NCI-H1436 (cell line): Measurements from ENCODE around the gene PEAK1.

Experiments
- DNase-seq: peaks from one replicate; lab custom pipeline; 2025; lab: John Stamatoyannopoulos, UW

The PEAK1 gene

DNA sequence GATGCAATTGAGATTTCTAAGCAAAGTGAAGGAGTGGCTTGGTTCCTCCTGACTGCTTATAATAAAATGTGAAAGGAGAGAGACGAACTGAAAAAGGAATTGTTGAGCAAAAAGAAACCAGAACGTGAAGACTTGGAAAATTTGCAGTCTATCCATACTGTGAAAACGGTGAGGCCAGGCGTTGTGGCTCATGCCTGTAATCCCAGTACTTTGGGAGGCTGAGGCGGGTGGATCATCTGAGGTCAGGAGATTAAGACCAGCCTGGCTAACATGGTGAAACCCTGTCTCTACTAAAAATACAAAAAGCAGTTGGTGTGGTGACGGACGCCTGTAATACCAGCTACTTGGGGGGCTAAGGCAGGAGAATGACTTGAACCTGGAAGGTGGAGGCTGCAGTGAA lies 292.3 kb downstream of the PEAK1 start:
- no peak for DNase-seq

DNA sequence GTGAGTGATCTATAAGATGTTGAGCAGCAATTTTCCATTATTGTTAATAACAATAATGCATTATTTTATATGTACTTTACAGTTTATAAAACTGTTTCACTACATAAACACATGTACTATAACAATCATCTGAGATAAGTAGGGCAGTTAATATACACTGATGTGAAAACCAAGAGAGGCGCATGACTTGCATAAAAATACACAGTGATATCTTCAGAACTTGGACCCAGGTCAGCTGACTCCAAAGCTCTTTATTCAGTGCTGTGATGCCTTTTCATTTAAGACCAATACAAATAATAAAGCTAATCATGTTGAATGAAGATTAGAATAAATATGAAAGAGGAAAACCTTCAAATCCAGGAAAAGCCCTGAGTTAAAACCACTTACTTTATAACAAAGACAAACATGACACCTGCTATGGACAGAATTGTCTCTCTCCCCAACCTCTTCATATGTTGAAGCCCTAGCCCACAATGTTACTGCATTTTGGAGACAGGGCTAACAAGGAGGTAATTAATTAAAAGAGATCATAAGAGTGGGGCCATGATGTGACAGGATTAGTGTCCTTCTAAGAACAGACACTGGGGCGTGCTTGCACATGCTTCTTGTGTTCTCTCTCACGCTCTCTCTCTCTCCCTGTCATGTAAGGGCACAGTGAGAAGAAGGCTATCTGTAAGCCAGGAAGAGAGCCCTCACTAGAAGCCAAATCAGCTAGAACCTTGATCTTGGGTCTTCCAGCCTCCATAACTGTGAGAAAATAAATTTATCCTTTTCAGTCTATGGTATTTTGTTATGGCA lies 293.2 kb downstream of the PEAK1 start:
- DNase-seq = no peak

DNA sequence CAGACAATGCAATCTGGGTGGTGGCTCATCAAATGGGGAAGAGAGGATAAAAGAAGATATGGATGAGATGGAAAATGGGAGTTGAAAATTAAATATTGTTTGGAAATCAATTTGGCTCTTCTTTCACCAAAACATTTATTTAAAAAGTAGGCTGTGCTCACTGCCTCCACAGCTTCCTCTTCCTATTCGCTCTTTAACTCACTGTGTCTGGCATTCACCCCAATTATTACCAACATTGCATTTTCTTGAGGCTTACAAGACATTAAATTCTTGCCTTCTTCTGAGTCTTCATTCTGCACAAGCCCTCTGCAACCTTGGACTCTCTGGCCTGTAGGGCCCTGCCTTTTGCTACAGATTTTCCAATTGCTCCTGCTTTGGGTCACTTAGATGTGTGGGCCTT lies 296.1 kb downstream of the PEAK1 start:
- no peak for DNase-seq

DNA sequence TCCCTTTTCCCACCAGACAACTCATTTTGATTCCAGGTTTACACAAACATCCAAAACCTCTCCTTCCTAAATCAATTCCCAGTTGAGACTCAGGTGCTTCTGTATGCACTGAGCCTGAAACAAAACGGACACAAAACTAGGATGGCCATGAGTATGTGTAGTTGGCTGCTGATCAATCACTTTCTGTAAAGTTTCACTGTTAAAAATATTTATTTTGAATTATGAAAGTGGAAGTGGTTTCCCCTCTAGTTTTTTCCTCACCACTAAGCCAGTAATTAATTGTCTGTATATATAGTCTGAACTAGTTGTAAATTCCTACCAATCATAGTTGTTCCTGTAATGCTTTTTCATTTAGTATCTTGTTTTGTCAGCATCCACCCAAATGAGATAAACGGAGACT lies 297.3 kb downstream of the PEAK1 start:
- no peak for DNase-seq

DNA sequence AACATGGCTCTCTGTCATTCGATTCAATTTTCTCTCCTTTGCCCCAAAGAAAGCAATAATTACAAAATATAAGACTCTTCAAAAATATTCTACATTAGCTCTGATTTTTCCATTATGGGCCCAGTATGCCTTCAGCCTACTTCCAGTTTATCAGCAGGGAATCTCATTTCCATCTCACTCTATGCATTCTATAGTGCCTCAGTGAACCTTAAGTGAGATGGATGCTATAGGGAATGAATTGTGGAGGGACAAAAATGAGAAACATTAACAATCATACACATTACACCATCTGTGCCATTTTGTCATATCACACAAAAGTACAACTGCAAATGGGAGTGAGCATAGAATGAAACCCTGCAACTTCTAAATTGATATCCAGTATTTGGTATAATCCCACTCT lies 298.3 kb downstream of the PEAK1 start:
- no peak for DNase-seq

DNA sequence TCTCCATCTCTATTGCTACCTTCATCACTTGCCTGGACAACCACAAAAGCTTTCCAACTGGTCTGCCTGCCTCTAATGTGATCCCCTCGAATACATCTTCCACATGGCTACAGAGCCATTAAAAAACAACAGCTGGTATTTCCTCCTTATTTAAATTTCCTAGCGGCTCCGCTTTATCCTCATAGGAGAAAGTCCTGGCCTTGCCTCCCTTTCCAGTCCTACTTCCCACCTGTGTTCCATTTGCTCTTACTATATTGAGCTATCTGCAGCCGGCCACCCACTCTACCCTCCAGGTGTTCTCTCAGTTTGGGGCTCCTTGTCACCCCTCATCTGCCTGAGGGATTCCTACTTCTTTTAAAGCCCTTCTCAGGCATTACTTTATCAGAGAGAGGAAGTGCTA lies 299.3 kb downstream of the PEAK1 start:
- no peak for DNase-seq

DNA sequence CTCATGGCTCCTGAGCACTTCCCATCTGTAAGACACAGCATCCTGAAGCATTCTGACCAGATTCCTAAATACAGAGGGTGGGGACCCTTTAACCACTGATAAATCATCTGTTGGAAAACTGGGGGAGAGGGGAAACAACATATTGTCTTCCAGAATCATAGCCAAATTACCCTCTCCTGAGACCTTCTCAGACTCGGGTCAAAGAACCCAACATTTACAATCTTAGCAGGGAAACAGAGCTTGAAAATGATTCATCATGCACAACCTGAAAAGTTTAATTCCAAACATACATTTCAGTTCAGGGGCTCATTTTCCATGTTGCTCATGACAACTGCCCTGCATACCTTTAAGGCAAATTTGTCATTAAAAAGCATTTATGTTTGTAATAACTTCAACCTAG lies 300.5 kb downstream of the PEAK1 start:
- no peak for DNase-seq

DNA sequence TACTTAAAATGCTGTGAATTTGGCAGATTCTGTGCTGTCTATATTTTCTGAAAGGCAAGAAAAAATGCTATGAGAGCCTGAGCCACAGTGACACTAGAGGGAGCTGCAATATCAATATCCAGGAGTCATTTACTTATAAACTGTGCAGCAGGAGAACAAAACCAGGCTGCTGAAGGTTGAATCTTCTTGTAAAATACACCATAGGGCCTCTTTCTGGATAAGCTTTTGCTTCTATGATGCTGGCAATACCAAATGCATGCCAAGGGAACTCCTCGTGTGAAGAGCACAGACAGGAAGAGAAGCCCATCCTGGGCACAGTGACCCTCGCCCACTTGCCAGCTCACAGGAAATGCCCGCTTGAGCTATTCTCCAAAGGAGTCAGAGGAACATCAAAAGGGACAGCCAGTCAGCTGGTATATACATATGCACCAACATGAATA lies 301.0 kb downstream of the PEAK1 start:
- DNase-seq = peak; percentile 7

DNA sequence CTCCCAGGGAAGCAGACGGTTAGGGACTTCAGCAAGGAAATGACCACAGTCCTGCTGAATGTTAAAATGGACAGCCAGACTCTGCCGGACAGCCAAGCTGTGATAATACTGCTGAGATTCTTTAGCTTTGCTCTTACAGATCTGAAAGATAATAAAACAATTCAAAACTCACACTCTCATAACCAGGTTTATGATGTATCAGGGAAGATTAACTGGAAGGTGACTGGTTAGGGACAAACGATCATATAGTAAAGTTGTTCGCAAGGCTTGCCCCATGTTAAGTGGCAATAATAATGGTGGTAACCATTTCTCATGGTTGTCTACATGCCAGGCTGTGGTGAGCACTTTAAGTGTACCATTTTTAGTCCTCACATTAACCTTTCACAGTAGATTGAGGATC lies 304.7 kb downstream of the PEAK1 start:
- DNase-seq = no peak

DNA sequence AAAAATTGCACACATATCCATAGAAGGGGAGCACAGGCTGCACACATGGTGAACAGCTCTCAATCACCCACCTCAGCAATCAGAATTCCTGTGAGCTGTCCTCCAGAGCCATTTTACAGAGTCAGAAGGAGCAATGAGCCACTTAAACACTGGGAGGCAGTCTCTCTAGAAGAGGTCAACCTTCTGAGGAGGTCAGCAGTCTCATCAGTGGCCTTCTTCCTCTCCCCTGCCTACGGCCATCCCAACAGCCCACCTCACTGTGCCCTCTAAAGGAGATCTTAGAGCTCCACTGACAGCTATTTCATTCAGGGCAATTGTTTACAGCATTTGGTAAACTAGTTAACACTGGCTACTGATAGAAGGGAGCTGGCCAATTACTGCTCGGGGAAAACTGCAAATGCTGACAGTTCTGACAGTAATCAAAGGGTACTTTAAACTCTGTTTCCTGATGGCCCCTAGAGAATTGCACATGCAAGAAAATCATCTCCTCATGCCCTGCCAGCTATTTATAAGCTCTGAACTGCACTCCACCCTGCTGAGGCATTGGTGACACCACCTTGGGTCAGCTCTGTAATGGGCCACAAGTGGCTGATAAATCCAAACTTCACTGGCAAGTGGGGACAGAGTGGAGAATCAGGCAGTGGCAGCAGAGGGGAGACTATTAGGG lies 306.9 kb downstream of the PEAK1 start:
- no peak for DNase-seq

DNA sequence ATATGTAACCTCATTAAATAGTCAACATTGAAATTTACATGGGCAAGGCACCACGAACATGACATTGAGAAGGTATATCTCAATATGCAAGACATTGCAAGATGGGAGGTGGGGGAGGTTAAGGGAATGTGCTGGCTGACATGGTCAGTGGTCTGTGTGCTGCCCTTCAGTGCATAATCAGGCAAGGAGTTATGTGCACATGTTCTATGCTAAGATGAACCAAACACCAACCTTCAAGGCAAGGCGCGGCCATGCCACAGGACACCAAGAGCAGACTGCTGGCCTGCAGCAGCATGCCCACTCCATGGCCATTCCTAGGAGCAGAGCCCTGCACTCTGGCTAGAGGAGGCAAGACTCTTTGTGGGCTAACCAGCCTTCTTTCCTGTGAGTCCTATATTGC lies 308.1 kb downstream of the PEAK1 start:
- DNase-seq = no peak

DNA sequence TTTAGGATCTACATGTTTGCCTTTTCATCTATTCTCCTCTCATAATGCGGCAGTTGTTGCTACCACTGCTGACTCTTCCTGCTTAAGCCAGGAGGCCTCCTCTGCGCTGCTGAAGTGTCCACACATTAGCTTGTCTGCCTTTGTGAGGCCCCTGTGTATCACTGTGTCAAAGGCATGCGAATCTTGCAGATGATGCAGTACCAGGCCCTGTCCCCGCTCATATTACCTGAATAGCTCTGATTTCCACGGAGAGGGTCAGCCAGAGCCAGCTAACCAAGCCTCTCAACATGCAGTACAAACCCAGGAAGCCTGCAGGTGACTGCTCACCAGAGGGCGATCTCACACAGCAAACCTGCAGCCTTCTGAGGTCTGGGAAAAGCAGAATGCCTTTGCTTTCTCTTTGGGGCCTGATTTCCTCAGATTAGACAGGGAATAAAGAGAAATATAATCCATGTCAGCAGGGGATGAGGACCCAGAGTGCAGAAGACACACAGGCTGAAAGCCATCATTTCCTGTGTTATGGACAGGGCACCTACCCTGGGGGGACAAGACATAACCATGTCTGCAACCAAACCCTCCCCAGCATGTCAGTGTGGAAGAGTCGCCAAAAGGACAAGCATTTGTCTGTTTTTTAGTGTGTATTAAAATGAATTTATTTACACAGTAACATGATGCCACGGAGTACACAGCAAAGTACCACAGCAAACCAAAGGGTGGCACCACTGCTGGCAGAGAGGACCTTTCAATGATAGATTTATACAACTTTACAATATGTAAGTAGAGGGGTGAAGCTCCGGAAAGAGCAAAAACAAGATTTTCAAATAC lies 312.2 kb downstream of the PEAK1 start:
- peak; percentile 28 for DNase-seq

DNA sequence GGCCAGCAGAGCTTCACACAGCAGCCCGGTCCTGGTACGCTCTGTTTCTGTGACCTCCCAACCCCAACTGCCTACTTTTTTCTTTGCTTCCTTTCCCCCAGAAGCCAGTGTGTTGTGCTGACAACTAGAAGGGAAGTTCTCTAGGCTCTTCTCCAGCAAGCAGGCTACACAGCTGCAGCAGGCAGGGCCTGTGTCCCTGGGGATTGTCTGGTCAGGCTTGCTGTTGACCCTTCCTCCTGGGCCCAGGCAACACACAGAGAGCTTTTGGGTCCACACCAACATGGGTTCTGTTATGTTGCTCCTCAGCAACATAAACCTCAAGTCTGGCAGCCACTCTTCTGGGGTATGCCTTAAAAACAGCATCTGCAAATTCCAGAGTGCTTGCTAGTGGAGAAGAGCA lies 312.8 kb downstream of the PEAK1 start:
- no peak for DNase-seq

DNA sequence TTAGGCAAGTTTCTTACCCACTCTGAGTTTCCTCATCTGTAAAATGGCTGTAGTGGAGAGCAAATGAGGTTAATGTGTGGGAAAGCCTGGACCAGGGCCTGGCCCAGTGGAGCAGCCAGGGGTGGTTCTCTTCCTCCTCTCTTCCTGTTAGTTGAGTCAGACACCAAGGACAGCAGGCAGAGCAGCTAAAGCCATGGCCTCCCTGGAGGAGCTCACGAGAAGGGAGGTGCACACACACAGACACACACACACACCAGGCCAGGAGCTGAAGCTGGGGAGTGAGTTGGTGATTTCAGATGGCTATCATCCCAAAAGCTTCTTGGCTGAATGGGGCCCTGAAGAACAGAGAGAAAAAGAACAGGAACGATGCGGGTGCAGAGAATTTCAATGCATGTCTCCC lies 315.7 kb downstream of the PEAK1 start:
- DNase-seq = no peak

DNA sequence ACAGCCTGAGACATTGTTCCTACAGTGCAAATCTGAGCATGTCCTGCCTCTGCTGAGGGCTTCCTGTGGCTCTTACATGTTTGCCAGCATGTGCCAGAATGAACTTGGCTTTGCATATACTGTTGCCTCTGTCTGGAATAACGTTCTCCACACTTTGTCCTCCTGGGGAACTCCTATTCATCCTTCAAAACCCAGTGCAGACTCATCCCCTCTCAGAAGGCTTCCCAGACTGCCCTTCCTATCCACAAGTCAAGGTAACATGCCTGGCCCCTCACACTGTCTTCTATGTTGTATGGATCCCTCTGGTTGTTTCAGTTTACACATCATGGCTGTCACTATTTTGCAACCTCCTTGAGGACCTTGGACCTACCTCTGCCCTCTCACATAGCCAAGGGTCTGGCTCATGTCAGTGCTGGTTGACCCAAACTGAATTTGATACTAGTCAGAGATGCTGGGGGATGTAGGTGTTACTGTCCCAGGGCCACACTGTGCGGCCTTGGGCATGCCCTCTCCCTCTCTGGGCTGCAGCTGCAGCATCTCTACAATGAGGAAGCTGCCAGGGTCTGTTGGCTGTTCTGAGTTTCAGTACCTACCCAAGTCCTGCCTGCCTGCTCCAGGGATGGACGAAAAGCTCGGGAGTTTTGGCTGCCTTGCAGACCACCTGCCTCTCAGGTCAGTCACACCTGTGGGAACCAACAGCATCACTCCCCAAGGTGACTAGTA lies 320.0 kb downstream of the PEAK1 start:
- DNase-seq = no peak

DNA sequence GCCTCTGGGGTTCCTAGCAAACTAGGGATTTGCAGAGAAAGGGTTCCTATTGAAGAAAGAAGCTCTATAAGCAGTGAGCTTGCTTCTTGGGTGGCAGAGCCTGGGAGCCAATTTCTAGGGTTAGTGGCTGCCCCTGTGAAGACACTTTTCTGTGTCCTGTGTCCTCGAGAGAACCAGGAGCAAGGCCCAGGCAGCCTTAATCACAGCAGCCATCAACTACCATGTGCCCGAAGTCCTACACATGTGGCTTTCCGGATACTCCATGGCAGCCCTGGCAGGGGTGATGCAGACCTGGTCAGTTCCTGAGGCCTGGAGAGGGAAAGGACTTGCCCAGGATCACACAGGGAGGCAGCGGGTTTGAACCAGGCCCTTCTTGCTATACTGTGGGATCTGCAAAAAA lies 321.3 kb downstream of the PEAK1 start:
- no peak for DNase-seq

DNA sequence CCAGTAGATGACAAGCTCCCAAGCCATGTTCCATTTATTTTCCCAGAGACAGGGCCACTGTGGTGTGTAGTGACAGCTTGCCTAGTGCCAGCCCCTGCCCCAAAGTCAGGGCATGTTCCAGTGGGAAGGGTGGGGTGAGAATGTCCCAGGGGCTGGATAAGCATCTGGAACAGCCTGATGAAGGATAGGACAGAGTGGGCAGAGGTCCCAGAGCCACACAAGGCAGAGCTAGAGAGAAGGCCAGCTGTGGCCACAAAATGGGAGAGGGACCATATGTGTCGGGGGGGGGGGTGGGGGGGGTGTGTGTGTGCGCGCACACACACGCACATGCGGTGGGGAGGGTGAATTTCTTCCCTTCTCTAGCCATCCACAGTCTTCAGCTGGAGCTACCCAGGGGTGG lies 322.0 kb downstream of the PEAK1 start:
- no peak for DNase-seq

DNA sequence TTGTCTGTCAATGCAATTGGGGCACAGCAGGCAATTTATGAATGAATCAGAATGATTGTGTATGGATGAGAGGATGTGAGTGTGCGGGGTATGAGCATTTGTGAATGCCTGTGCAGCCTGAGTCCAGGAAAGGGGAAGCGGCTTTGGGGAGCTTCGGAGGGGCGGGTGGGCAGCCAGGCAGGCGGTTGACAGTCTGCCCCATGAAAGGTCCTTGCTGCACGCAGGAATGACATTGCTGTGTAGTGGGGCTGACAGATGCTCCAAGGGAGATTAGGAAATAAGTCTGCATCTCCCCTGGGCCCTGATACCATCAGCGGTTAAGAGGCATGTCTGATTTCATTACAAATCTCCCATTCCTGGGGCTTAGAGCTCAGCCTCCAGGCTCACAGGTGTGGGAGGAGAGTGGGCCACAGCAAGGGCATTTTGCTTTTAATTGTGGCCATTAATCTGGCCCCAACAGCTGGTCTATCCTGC lies 322.6 kb downstream of the PEAK1 start:
- no peak for DNase-seq

DNA sequence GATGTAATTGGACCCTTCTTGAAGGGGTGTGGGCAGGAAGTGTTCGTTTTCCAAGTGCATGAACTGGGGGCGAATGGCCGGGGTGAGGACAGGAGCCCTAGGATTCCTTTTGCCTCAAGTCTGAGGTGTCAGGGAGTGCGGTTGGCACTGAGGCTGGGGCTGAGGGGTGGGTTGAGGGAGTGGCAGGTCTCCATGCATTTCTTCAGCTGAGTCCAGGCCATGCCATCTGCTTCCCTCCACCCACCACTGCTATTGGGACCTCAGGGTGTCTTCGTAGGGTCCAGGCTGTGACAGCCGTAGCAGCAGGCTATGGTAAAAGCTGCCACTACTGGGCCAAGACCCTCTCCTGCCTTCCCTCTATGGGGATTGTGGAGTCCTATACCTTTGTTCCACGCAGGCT lies 323.4 kb downstream of the PEAK1 start:
- DNase-seq = no peak

DNA sequence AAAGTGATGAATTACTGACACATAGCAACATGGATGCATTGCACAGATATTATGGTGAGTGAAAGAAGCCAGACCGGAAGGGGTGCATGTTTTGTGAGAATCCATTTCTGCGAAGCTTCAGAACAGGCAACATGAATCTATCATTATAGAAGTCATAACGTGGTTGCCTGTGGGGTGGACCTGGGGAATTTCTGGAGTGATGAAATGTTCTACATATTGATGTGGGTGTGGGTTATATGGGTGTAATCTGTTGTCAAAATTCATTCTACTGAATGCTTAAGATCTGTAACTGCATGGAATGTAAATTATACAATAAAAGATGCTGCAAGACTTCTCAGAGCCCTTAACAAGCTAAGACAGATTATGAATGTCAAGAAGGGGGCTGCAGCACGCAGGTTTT lies 323.8 kb downstream of the PEAK1 start:
- DNase-seq = no peak

DNA sequence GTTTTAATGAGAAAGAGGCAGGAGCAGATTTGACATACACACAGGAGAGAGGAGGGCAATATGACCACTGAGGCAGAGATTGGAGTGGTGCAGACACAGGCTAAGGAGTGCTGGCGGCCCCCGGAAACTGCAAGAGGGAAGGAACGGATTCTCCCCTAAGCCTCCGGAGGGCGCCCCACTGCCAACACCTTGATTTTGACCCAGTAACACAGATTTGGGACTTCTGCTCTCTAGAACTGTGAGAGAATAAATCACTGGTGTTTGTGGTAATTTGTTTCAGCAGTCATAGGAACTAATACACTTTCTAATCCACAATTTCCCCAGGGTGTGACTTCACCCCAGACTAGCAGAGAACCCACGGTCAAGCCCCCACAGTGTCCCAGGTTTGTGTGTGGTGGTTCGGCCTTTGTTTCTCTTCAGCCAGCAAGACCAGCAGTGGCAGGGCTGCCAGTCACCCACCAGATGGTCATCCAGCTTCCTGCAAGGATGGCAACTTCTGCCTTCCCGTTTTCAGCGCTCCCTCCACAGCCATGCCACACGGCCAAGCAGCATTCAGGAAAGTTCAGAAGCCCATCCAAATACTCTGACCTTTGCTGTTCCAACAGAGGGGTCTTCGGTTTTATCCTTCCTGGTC lies 325.4 kb downstream of the PEAK1 start:
- DNase-seq = no peak

DNA sequence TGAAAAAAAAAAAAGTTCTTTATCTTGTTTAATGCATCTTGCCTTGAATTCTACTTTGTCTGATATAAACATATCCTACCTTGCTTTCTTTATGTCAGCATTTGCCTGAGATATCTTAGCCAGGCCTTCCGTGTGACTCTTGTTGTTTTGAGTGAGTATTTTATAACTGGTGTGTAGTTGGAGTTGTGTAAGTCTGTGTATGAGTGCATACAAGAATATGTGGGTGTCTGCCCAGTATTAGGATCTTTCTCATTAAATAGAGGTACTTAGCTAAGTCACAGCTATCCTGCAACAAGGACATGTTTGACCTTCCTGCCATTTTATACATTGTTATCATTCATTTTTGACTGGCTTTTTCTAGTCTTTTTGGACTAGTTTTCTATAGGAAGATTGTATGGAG lies 326.5 kb downstream of the PEAK1 start:
- no peak for DNase-seq
